GM19023 (cell line): Measurements from ENCODE around the gene TSSK6.

ENCODE experiments used
- ATAC-seq: cut with Tn5 transposase; IDR thresholded peaks from one replicate; pipeline ENCODE4 v1.9.1; 2021; ENCODE audit warnings: mild to moderate bottlenecking, moderate library complexity; ENCODE audit not compliant: unreplicated experiment

Gene TSSK6

GRCh38 chr19:19531951-19532805 is 16.8 kb upstream of the TSSK6 start:
- ATAC-seq: no peak

- no peak for ATAC-seq
Observed at GRCh38 chr19:19530889-19531288, 15.5 kb upstream of the TSSK6 start.

GRCh38 chr19:19530423-19530804 is 15.1 kb upstream of the TSSK6 start:
- no peak for ATAC-seq

GRCh38 chr19:19529783-19530422 is 14.6 kb upstream of the TSSK6 start:
- ATAC-seq: no peak

- no peak for ATAC-seq
Observed at GRCh38 chr19:19528721-19529490, 13.6 kb upstream of the TSSK6 start, which contains the start of gene YJEFN3. TSS of gene YJEFN3 (plus strand) at chr19:19528911. CDS start at chr19:19528933, 22 bp downstream.

- no peak for ATAC-seq
Observed at GRCh38 chr19:19527674-19528625, 12.6 kb upstream of the TSSK6 start.

- ATAC-seq: no peak
Observed at GRCh38 chr19:19527371-19527656, 12.0 kb upstream of the TSSK6 start.

GRCh38 chr19:19526581-19527370 is 11.4 kb upstream of the TSSK6 start:
- ATAC-seq: no peak

GRCh38 chr19:19525611-19526380 is 10.4 kb upstream of the TSSK6 start:
- no peak for ATAC-seq

- ATAC-seq: no peak
Observed at GRCh38 chr19:19524053-19524452, 8.7 kb upstream of the TSSK6 start.

GRCh38 chr19:19523177-19523576 is 7.8 kb upstream of the TSSK6 start:
- no peak for ATAC-seq

- ATAC-seq: no peak
Observed at GRCh38 chr19:19520989-19521388, 5.6 kb upstream of the TSSK6 start.

- no peak for ATAC-seq
Observed at GRCh38 chr19:19517235-19517619, 1.9 kb upstream of the TSSK6 start.

GRCh38 chr19:19515642-19516519 is 533 bp upstream of the TSSK6 start, which contains the start of gene NDUFA13:
TSS of gene NDUFA13 (plus strand) at chr19:19516225. CDS start at chr19:19516239, 14 bp downstream.
- ATAC-seq: peak; percentile 88

GRCh38 chr19:19514215-19514657 is 1.1 kb downstream of the TSSK6 start:
- no peak for ATAC-seq

GRCh38 chr19:19513682-19514081 is 1.7 kb downstream of the TSSK6 start:
- ATAC-seq: no peak

GRCh38 chr19:19510432-19510831 is 4.9 kb downstream of the TSSK6 start:
- ATAC-seq: no peak

- no peak for ATAC-seq
Observed at GRCh38 chr19:19508217-19508616, 7.1 kb downstream of the TSSK6 start.
